ENCODE measurements around the gene FOXP1. TPM values are rescaled to one million over a fixed set of nuclear protein-coding genes. Genes with fewer than 3 reads are reported as not detected.

The FOXP1 gene
- total and polyA plus RNA-seq, 4 donors: 4.9 to 35.4 (median 32.0) TPM

DNA sequence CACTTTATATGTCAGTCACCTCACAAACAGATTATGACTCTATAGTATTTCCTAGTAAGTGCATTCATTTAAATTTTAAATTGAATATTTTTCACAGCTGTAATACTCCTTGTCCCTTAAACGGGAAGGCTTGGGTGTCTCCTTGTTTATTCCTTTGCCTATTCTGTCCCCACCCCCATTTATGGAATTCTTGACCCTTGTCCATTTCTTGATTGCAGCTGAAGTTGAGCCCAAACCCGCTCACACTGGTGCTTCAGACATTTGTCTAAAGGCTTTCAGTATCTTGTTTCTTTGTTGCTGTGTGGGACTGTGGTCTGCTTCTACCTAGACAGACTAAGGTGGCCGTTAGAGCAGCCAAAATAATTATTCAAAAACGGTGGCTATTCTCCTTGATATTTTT lies 449.7 kb downstream of the FOXP1 start:
- H3K36me3 ChIP-seq (ENCODE audit: control insufficient read depth in 4 of 4, insufficient read depth in 3 of 4, low read depth in 1 of 4, low read length in 3 of 4): no peaks in the 10 kb centered on the region
- peaks cover 5 to 60% (median 41%) of the 10 kb centered on the region in 4 donors for H3K4me1 ChIP-seq (ENCODE audit: control insufficient read depth in 4 of 4, insufficient read depth in 4 of 4, low read length in 3 of 4)
- H3K9ac ChIP-seq (ENCODE audit: low read depth in 1 of 2, low read length in 2 of 2): peak overlapping the region in 1 of 2 donors; percentile 73
- no peaks in the 10 kb centered on the region for H3K9me3 ChIP-seq (ENCODE audit: control insufficient read depth in 4 of 4, low read length in 3 of 4)
- no peaks in the 10 kb centered on the region for H3K27me3 ChIP-seq (ENCODE audit: control insufficient read depth in 4 of 4, insufficient read depth in 4 of 4, low read length in 3 of 4)
- H3K4me3 ChIP-seq (ENCODE audit: low read depth in 1 of 3, low read length in 3 of 3): peak overlapping the region in 1 of 3 donors; percentile 6
- TF ChIP-seq YY1 (IDR thresholded peaks at IDR 0.05): no peak
- no peak for TF ChIP-seq RXRA (IDR thresholded peaks at IDR 0.05)
- TF ChIP-seq JUND (IDR thresholded peaks at IDR 0.05): no peak
- no peak for TF ChIP-seq FOXA2 (IDR thresholded peaks at IDR 0.05)
- TF ChIP-seq, protein P1, sequence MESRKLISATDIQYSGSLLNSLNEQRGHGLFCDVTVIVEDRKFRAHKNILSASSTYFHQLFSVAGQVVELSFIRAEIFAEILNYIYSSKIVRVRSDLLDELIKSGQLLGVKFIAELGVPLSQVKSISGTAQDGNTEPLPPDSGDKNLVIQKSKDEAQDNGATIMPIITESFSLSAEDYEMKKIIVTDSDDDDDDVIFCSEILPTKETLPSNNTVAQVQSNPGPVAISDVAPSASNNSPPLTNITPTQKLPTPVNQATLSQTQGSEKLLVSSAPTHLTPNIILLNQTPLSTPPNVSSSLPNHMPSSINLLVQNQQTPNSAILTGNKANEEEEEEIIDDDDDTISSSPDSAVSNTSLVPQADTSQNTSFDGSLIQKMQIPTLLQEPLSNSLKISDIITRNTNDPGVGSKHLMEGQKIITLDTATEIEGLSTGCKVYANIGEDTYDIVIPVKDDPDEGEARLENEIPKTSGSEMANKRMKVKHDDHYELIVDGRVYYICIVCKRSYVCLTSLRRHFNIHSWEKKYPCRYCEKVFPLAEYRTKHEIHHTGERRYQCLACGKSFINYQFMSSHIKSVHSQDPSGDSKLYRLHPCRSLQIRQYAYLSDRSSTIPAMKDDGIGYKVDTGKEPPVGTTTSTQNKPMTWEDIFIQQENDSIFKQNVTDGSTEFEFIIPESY (IDR thresholded peaks at IDR 0.05): no peak
- TF ChIP-seq, protein P2, sequence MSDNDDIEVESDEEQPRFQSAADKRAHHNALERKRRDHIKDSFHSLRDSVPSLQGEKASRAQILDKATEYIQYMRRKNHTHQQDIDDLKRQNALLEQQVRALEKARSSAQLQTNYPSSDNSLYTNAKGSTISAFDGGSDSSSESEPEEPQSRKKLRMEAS (IDR thresholded peaks at IDR 0.05): no peak
- no peak for TF ChIP-seq EGR1 (IDR thresholded peaks at IDR 0.05; ENCODE audit: low read depth in 2 of 2)
- TF ChIP-seq NR2F2 (IDR thresholded peaks at IDR 0.05): no peak
- TF ChIP-seq HNF4A (conservative IDR thresholded peaks at IDR 0.05): no peak
- TF ChIP-seq, protein P3, sequence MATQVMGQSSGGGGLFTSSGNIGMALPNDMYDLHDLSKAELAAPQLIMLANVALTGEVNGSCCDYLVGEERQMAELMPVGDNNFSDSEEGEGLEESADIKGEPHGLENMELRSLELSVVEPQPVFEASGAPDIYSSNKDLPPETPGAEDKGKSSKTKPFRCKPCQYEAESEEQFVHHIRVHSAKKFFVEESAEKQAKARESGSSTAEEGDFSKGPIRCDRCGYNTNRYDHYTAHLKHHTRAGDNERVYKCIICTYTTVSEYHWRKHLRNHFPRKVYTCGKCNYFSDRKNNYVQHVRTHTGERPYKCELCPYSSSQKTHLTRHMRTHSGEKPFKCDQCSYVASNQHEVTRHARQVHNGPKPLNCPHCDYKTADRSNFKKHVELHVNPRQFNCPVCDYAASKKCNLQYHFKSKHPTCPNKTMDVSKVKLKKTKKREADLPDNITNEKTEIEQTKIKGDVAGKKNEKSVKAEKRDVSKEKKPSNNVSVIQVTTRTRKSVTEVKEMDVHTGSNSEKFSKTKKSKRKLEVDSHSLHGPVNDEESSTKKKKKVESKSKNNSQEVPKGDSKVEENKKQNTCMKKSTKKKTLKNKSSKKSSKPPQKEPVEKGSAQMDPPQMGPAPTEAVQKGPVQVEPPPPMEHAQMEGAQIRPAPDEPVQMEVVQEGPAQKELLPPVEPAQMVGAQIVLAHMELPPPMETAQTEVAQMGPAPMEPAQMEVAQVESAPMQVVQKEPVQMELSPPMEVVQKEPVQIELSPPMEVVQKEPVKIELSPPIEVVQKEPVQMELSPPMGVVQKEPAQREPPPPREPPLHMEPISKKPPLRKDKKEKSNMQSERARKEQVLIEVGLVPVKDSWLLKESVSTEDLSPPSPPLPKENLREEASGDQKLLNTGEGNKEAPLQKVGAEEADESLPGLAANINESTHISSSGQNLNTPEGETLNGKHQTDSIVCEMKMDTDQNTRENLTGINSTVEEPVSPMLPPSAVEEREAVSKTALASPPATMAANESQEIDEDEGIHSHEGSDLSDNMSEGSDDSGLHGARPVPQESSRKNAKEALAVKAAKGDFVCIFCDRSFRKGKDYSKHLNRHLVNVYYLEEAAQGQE (IDR thresholded peaks at IDR 0.05): no peak
- no peak for TF ChIP-seq TAF1 (conservative IDR thresholded peaks at IDR 0.05)
- no peak for TF ChIP-seq GABPA (IDR thresholded peaks at IDR 0.05 in 1 of 2, conservative IDR thresholded peaks at IDR 0.05 in 1 of 2)
- peak overlapping the region; percentile 52 to 70 for H3K27ac ChIP-seq (ENCODE audit: low read depth in 1 of 2, low read length in 2 of 2)
- no peak for DNase-seq (ENCODE audit: low spot score)
- WGBS: 34% methylated on average over 4 of the region's 4 CpGs

DNA sequence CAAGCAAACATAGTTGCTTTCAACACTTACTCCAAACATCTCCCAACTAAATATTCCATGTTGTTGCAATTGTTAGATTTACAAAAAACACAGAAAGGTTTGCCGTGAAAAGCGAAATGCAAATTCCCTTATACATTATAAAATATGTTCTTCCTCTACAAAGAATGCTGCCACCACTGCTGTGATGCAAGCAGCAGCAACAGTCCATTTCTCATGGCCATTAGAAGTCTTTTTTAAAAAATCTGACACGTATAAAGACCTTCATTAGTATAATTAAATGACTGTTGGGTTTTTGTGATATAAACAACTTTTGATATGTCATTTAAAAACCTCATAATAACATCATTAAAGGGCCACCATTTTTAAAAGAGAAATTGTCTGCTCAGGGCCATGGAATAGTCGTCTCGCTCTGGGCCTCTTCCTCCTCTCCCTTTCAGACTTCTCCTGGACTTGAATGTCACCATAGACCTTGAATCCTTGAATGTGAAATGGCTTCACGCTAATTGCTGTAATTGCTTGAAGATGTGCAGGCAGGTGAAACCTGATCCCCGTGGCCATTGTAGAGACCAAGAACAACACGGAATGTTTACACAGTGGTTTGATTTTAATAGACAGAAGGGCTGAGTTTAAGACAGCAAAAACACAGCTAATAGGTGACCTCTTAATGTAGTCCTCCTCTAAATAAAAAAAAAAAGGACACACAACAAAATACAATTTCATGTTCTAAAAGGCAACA lies 450.4 kb downstream of the FOXP1 start:
- no peak for DNase-seq (ENCODE audit: low spot score)

More for the DNA sequence above, 450.4 kb downstream of the FOXP1 start:
- H3K9me3 ChIP-seq (ENCODE audit: control insufficient read depth in 4 of 4, low read length in 3 of 4): no peaks in the 10 kb centered on the region
- H3K4me3 ChIP-seq (ENCODE audit: low read depth in 1 of 3, low read length in 3 of 3): no peak overlapping the region
- no peaks in the 10 kb centered on the region for H3K27me3 ChIP-seq (ENCODE audit: control insufficient read depth in 4 of 4, insufficient read depth in 4 of 4, low read length in 3 of 4)
- H3K27ac ChIP-seq (ENCODE audit: low read depth in 1 of 2, low read length in 2 of 2): peak overlapping the region; percentile 52 to 70
- no peak overlapping the region for H3K9ac ChIP-seq (ENCODE audit: low read depth in 1 of 2, low read length in 2 of 2)
- TF ChIP-seq HNF4A (conservative IDR thresholded peaks at IDR 0.05) (peak in 1 of 2 donors; percentile 28), FOXA2 (IDR thresholded peaks at IDR 0.05) (peak; percentile 63), TAF1 (conservative IDR thresholded peaks at IDR 0.05) (no peak), SP1 (IDR thresholded peaks at IDR 0.05) (no peak), FOXA1 (IDR thresholded peaks at IDR 0.05) (peak; percentile 75), RXRA (IDR thresholded peaks at IDR 0.05) (peak in 1 of 2 donors; percentile 29), YY1 (IDR thresholded peaks at IDR 0.05) (peak; percentile 96), JUND (IDR thresholded peaks at IDR 0.05) (peak in 1 of 2 donors; percentile 27), GABPA (IDR thresholded peaks at IDR 0.05 in 1 of 2, conservative IDR thresholded peaks at IDR 0.05 in 1 of 2) (no peak)
- TF ChIP-seq, protein P2 (IDR thresholded peaks at IDR 0.05): no peak
- TF ChIP-seq, protein P3 (IDR thresholded peaks at IDR 0.05): peak; percentile 35
- H3K4me1 ChIP-seq (ENCODE audit: control insufficient read depth in 4 of 4, insufficient read depth in 4 of 4, low read length in 3 of 4): peaks cover 5 to 66% (median 47%) of the 10 kb centered on the region in 4 donors
- 39% methylated on average over 8 of the region's 8 CpGs for WGBS
- H3K36me3 ChIP-seq (ENCODE audit: control insufficient read depth in 4 of 4, insufficient read depth in 3 of 4, low read depth in 1 of 4, low read length in 3 of 4): no peaks in the 10 kb centered on the region
